Endothelial cell of umbilical vein (primary cell): ENCODE measurements around the gene TMEM135. TPM values are rescaled to one million over a fixed set of nuclear protein-coding genes. Genes with fewer than 3 reads are reported as not detected.

Source experiments
- BruUV-seq: library from RNA; stranded (reverse); fragments of 400-500 nt; replicated peaks from 2 replicates; lab custom pipeline; 2021; lab: Mats Ljungman, UMichigan
- CTCF ChIA-PET: fragments of 300-600, 350-600 bp; sonication (Branson Sonifier 250); formaldehyde crosslinking; loops from one replicate; lab custom pipeline; 2021; ENCODE audit warnings: antibody characterized with exemption, inconsistent platforms; lab: Charles Lee
- POLR2A ChIA-PET: fragments of 300-600, 350-600 bp; sonication (Branson Sonifier 250); formaldehyde crosslinking; loops from one replicate; lab custom pipeline; 2021; ENCODE audit warnings: antibody characterized with exemption, inconsistent platforms; lab: Charles Lee
- DNase-seq: peaks from one replicate; pipeline ENCODE4 v3.0.0-alpha.2; 2011; ENCODE audit warnings: low read depth, low spot score
- FAIRE-seq: peaks from 2 replicates; lab custom pipeline; 2011; peaks lifted over from hg19 to GRCh38; lab: Jason Lieb, UNC
- H2AFZ ChIP-seq: 2 replicates; pipeline ENCODE4 v1.6.0; 2012; ENCODE audit warnings: low read depth, low read length, control low read depth, inconsistent platforms
- H3K27ac ChIP-seq: 2 replicates; pipeline ENCODE4 v1.5.1; 2011; ENCODE audit warnings: low read depth, mild to moderate bottlenecking, control low read depth, low read length, moderate library complexity; ENCODE audit not compliant: insufficient read depth
- H3K27me3 ChIP-seq, 2 experiments: 2 replicates each; pipeline versions ENCODE4 v1.6.0 to v1.6.1; 2011; ENCODE audit warnings: low read length in 2 of 2, mixed read lengths in 1 of 2; ENCODE audit not compliant: control insufficient read depth in 2 of 2, insufficient read depth in 2 of 2
- H3K36me3 ChIP-seq, 2 experiments: 2 replicates in 1 of 2; 3 replicates in 1 of 2; pipeline ENCODE4 v1.5.1; 2011; ENCODE audit warnings: low read length in 2 of 2, mild to moderate bottlenecking in 1 of 2, moderate library complexity in 1 of 2; ENCODE audit not compliant: control insufficient read depth in 2 of 2, insufficient read depth in 2 of 2; ENCODE audit errors: extremely low read depth in 1 of 2
- H3K4me1 ChIP-seq: 3 replicates; pipeline ENCODE4 v1.5.1; 2011; ENCODE audit warnings: mild to moderate bottlenecking, low read length; ENCODE audit not compliant: control insufficient read depth, insufficient read depth; ENCODE audit errors: extremely low read depth
- H3K4me2 ChIP-seq: 2 replicates; pipeline ENCODE4 v1.6.1; 2011; ENCODE audit warnings: low read length, control low read depth, mixed read lengths; ENCODE audit not compliant: insufficient read depth
- H3K4me3 ChIP-seq, 3 experiments: fragments of 200-600 bp in 1 of 3; sonication (generic), shearing (Covaris generic) in 1 of 3; replicated peaks in 1 of 3; 2 replicates each; pipeline ENCODE4 v1.5.1; 2011 to 2016; ENCODE audit warnings: control low read depth in 3 of 3, low read length in 3 of 3, mild to moderate bottlenecking in 2 of 3, inconsistent platforms in 1 of 3, low read depth in 1 of 3, moderate library complexity in 1 of 3; ENCODE audit not compliant: insufficient read depth in 1 of 3
- H3K79me2 ChIP-seq: 2 replicates; pipeline ENCODE4 v1.6.0; 2012; ENCODE audit warnings: low read length, inconsistent platforms; ENCODE audit not compliant: control insufficient read depth, insufficient read depth
- H3K9ac ChIP-seq: replicated peaks from 2 replicates; pipeline ENCODE3; 2011; ENCODE audit warnings: low read length, control low read depth; ENCODE audit not compliant: insufficient read depth; ENCODE audit errors: extremely low read depth
- H3K9me1 ChIP-seq: replicated peaks from 3 replicates; pipeline ENCODE4 v1.6.0; 2011; ENCODE audit warnings: mild to moderate bottlenecking, low read length; ENCODE audit not compliant: control insufficient read depth, insufficient read depth; ENCODE audit errors: extremely low read depth
- H3K9me3 ChIP-seq: replicated peaks from 2 replicates; pipeline ENCODE4 v1.5.1; 2012; ENCODE audit warnings: low read length, inconsistent platforms; ENCODE audit not compliant: control insufficient read depth, insufficient read depth
- H4K20me1 ChIP-seq: replicated peaks from 2 replicates; pipeline ENCODE3; 2011; ENCODE audit warnings: mild to moderate bottlenecking, low read length; ENCODE audit not compliant: control insufficient read depth, insufficient read depth; ENCODE audit errors: extremely low read depth
- CTCF ChIP-seq, 2 donors: IDR thresholded peaks; 1 replicate in 1 of 2; 2 replicates in 1 of 2; pipeline ENCODE4 v1.5.1; 2011; ENCODE audit warnings: low read length in 2 of 2, mild to moderate bottlenecking in 2 of 2, moderate library complexity in 2 of 2, control low read depth in 1 of 2, inconsistent platforms in 1 of 2, low read depth in 1 of 2; ENCODE audit not compliant: insufficient read depth in 1 of 2; ENCODE audit errors: extremely low read depth in 1 of 2
- EZH2 ChIP-seq: IDR thresholded peaks from 2 replicates; pipeline ENCODE4 v1.6.1; 2012; ENCODE audit warnings: borderline replicate concordance, low read depth, mild to moderate bottlenecking, moderate library complexity, low read length, inconsistent platforms; ENCODE audit not compliant: severe bottlenecking
- FOS ChIP-seq: IDR thresholded peaks from 2 replicates; pipeline ENCODE4 v1.6.1; 2011; ENCODE audit warnings: mild to moderate bottlenecking, low read length, moderate library complexity, borderline replicate concordance; ENCODE audit not compliant: insufficient read depth
- GATA2 ChIP-seq: IDR thresholded peaks from 2 replicates; pipeline ENCODE4 v1.7.0; 2011; ENCODE audit warnings: low read depth, mild to moderate bottlenecking, moderate library complexity, mixed read lengths, low read length; ENCODE audit not compliant: insufficient read length, insufficient read depth
- JUN ChIP-seq: IDR thresholded peaks from 2 replicates; pipeline ENCODE4 v1.6.1; 2011; ENCODE audit warnings: borderline replicate concordance, low read depth; ENCODE audit not compliant: insufficient read length, insufficient read depth
- MAX ChIP-seq: IDR thresholded peaks from 2 replicates; pipeline ENCODE4 v1.6.1; 2011; ENCODE audit not compliant: insufficient read depth, insufficient read length
- MYC ChIP-seq: IDR thresholded peaks from one replicate; pipeline ENCODE4 v1.6.1; 2011; ENCODE audit warnings: mild to moderate bottlenecking, low read depth, low read length
- POLR2A ChIP-seq: IDR thresholded peaks from 2 replicates; pipeline ENCODE4 v1.6.1; 2012; ENCODE audit warnings: low read depth, mild to moderate bottlenecking, control low read depth, low read length
- POLR2AphosphoS5 ChIP-seq: IDR thresholded peaks from 2 replicates; pipeline ENCODE4 v1.6.1; 2012; ENCODE audit warnings: low read depth, mild to moderate bottlenecking, control low read depth, low read length, moderate library complexity; ENCODE audit not compliant: insufficient read depth
- dilution Hi-C: fragments of 300-500 bp; cut with MboI; formaldehyde crosslinking; loops from one replicate; pipeline ENCODE4 v1.15.0; 2019; ENCODE audit warnings: low sequenced_read_pairs; ENCODE audit not compliant: extremely low pct_ligation_motif_present
- intact Hi-C: fragments of 100-400 bp; cut with micrococcal nuclease; formaldehyde crosslinking; loops from one replicate; pipeline ENCODE4 v1.10.0; 2022
- polyA plus RNA-seq, 4 experiments: library from polyadenylated mRNA; depleted of rRNA in 3 of 4; stranded (reverse) in 3 of 4; unstranded in 1 of 4; fragments of >200 nt; gene quantifications; 2 replicates each; pipeline versions ENCODE4 v1.2.1 to v1.2.3, GENCODE V29; 2011 to 2012; ENCODE audit warnings: missing spikeins in 1 of 4
- total RNA-seq: library from RNA; stranded (reverse); gene quantifications from 2 replicates; pipeline ENCODE4 v1.2.3, GENCODE V29; 2021

Gene TMEM135
- total and polyA plus RNA-seq, 2 donors (not counting 3 experiments of a cell fraction or from before 2014, with no cell fraction given), result 12.3 to 33.2 TPM

GRCh38 chr11:87179621-87180020 lies 141.9 kb downstream of the TMEM135 start:
- intact Hi-C loops, result no loop called here

More at GRCh38 chr11:87179621-87180020, 141.9 kb downstream of the TMEM135 start:
- ChIA-PET CTCF (no interaction called here), POLR2A (no interaction called here)
- FAIRE-seq, result no peak
- TF ChIP-seq POLR2AphosphoS5, result no peak
- TF ChIP-seq JUN, result no peak
- no peak for TF ChIP-seq POLR2A
- TF ChIP-seq GATA2, result no peak
- no peak for TF ChIP-seq CTCF (IDR thresholded peaks at IDR 0.05; ENCODE audit: extremely low read depth in 1 of 2, insufficient read depth in 1 of 2, low read depth in 1 of 2, low read length in 2 of 2)
- TF ChIP-seq EZH2, result no peak
- TF ChIP-seq MAX, result no peak
- no peak for TF ChIP-seq MYC
- no peak for TF ChIP-seq FOS
- DNase-seq, result no peak
- Histone ChIP-seq H4K20me1 (no peaks in the 10 kb centered on the region), H3K4me3 (no peak overlapping the region), H3K9me3 (no peaks in the 10 kb centered on the region), H3K27me3 (no peaks in the 10 kb centered on the region), H3K4me1 (peaks cover 4% of the 10 kb centered on the region), H3K36me3 (no peaks in the 10 kb centered on the region), H3K9ac (no peak overlapping the region), H3K9me1 (no peaks in the 10 kb centered on the region), H2AFZ (no peak overlapping the region), H3K27ac (no peak overlapping the region), H3K79me2 (peaks cover under 1% of the 10 kb centered on the region), H3K4me2 (no peak overlapping the region)
- dilution Hi-C loops, result no loop called here
- BruUV-seq, result no TSS peak
